Caco-2 (cell line): ENCODE data around the gene COL6A3. TPM values are rescaled to one million over a fixed set of nuclear protein-coding genes. Genes with fewer than 3 reads are reported as not detected.

ENCODE experiments used
- BruUV-seq: library from RNA; stranded (reverse); fragments of 400-500 nt; replicated peaks from 2 replicates; lab custom pipeline; 2021; lab: Mats Ljungman, UMichigan
- CTCF ChIA-PET: fragments of 300-600 bp; sonication (Branson Sonifier 250); formaldehyde crosslinking; loops from one replicate; lab custom pipeline; 2022; ENCODE audit warnings: antibody characterized with exemption; lab: Charles Lee
- POLR2A ChIA-PET: fragments of 300-600 bp; sonication (Branson Sonifier 250); formaldehyde crosslinking; loops from one replicate; lab custom pipeline; 2022; ENCODE audit warnings: antibody characterized with exemption; lab: Charles Lee
- DNase-seq, 2 experiments: peaks; one replicate each; pipeline versions ENCODE4 v3.0.0 to v3.0.0-alpha.2; 2020 to 2022
- H3K27me3 ChIP-seq: replicated peaks from 2 replicates; pipeline ENCODE4 v1.6.0; 2011; ENCODE audit warnings: low read length; ENCODE audit not compliant: control insufficient read depth, insufficient read depth
- H3K36me3 ChIP-seq: 2 replicates; pipeline ENCODE4 v1.5.1; 2011; ENCODE audit warnings: low read length; ENCODE audit not compliant: control insufficient read depth, insufficient read depth
- H3K4me1 ChIP-seq: fragments of 250-450 bp; sonication (Bioruptor Pico); 2 replicates; pipeline ENCODE4 v1.5.1; 2020; ENCODE audit warnings: mild to moderate bottlenecking
- H3K4me3 ChIP-seq: 2 replicates; pipeline ENCODE4 v1.5.1; 2011; ENCODE audit warnings: low read depth, mild to moderate bottlenecking, control low read depth, low read length
- H3K9me3 ChIP-seq: fragments of 250-450 bp; sonication (Bioruptor Pico); 2 replicates; pipeline ENCODE4 v1.5.1; 2020; ENCODE audit warnings: mild to moderate bottlenecking, moderate library complexity
- H3K27ac Mint-ChIP-seq: one replicate; pipeline ENCODE4 v1.8.0; 2022; ENCODE audit warnings: mixed read lengths; ENCODE audit not compliant: unreplicated experiment
- H3K27me3 Mint-ChIP-seq: one replicate; pipeline ENCODE4 v1.8.0; 2022; ENCODE audit warnings: mixed read lengths; ENCODE audit not compliant: insufficient read depth, unreplicated experiment
- H3K36me3 Mint-ChIP-seq: one replicate; pipeline ENCODE4 v1.8.0; 2022; ENCODE audit warnings: mild to moderate bottlenecking, mixed read lengths; ENCODE audit not compliant: insufficient read depth, unreplicated experiment
- H3K4me1 Mint-ChIP-seq: one replicate; pipeline ENCODE4 v1.8.0; 2022; ENCODE audit warnings: low read depth, mixed read lengths; ENCODE audit not compliant: unreplicated experiment
- H3K4me3 Mint-ChIP-seq: one replicate; pipeline ENCODE4 v1.8.0; 2022; ENCODE audit warnings: mild to moderate bottlenecking, moderate library complexity, mixed read lengths; ENCODE audit not compliant: unreplicated experiment
- H3K9me3 Mint-ChIP-seq: one replicate; pipeline ENCODE4 v1.8.0; 2022; ENCODE audit warnings: mixed read lengths; ENCODE audit not compliant: unreplicated experiment
- CTCF ChIP-seq, 2 experiments: fragments of 200-600 bp in 1 of 2; IDR thresholded peaks; 1 replicate in 1 of 2; 2 replicates in 1 of 2; pipeline versions ENCODE4 v1.5.1 to v1.8.0; 2011 to 2022; ENCODE audit warnings: antibody characterized with exemption in 1 of 2, control low read depth in 1 of 2, inconsistent platforms in 1 of 2, low read depth in 1 of 2, low read length in 1 of 2, mild to moderate bottlenecking in 1 of 2, moderate library complexity in 1 of 2; ENCODE audit not compliant: insufficient read depth in 1 of 2, severe bottlenecking in 1 of 2, unreplicated experiment in 1 of 2
- intact Hi-C: fragments of 100-400 bp; cut with micrococcal nuclease; formaldehyde crosslinking; loops from one replicate; pipeline ENCODE4 v1.10.0; 2022; ENCODE audit not compliant: unreplicated experiment
- total RNA-seq: library from RNA; stranded (reverse); gene quantifications from 2 replicates; pipeline ENCODE4 v1.2.3, GENCODE V29; 2022

COL6A3 gene
- total RNA-seq, 1 experiment from 2014 or later = 0.73 TPM

DNA sequence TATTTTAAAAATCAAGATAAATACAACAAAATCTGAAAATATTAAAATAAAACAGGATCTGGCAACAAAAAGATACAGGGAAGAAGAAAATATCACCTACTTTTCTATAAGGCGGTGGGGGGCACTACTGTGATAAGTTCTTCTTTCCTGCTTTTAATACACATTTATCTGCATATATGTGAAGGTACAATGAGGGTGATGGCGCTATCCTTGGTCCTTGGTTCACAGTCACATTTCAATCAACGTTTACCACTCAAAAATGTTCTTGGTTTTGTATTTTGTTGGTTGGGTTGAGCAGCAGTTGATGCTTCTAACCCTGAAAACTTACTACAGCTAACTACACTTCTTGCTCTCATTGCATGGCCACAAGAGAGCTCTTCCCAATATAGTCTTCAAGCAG is 112.4 kb downstream of the COL6A3 start:
- no peak for DNase-seq
- no peak for TF ChIP-seq CTCF (IDR thresholded peaks at IDR 0.05; ENCODE audit: insufficient read depth in 1 of 2, low read depth in 1 of 2, low read length in 1 of 2, severe bottlenecking in 1 of 2, unreplicated experiment in 1 of 2)
- CTCF ChIA-PET = no interaction called here
- no peaks in the 10 kb centered on the region for H3K27me3 Mint-ChIP-seq
- H3K36me3 Mint-ChIP-seq = no peaks in the 10 kb centered on the region
- Histone ChIP-seq H3K9me3 (no peaks in the 10 kb centered on the region), H3K36me3 (no peaks in the 10 kb centered on the region), H3K4me1 (peaks cover 6% of the 10 kb centered on the region; the same call in 1 of the 2 replicates), H3K4me3 (no peak overlapping the region), H3K27me3 (no peaks in the 10 kb centered on the region)
- H3K27ac Mint-ChIP-seq = no peak overlapping the region
- BruUV-seq = no TSS peak
- no peaks in the 10 kb centered on the region for H3K4me1 Mint-ChIP-seq
- H3K9me3 Mint-ChIP-seq = peaks cover 13% of the 10 kb centered on the region
- intact Hi-C loops = no loop called here
- POLR2A ChIA-PET = no interaction called here
- H3K4me3 Mint-ChIP-seq = no peak overlapping the region

DNA sequence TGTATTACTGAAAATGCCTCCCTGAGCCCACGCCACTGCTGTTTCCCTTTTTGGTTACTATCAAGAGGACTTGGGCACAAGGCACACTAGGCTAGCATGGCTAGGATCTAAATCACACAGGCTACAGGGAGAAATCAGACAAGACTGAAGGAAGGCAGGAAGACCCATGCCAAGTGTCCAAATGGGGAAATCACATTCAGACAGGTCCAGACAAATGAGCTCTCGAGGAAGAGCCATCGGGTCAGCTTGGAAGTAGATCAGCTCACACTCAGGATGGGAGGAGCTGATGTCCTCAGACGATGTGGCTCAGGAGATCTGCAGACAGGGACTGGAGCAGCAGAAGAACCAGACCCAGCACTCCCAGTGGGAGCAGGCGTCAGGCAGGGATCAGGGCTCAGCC is 113.2 kb downstream of the COL6A3 start:
- DNase-seq = no peak
- H3K4me1 ChIP-seq = peaks cover 6% of the 10 kb centered on the region; the same call in 1 of the 2 replicates
- H3K4me3 ChIP-seq = no peak overlapping the region
- H3K27ac Mint-ChIP-seq = no peak overlapping the region
- H3K27me3 ChIP-seq = no peaks in the 10 kb centered on the region
- intact Hi-C loops = no loop called here
- no peak for TF ChIP-seq CTCF (IDR thresholded peaks at IDR 0.05; ENCODE audit: insufficient read depth in 1 of 2, low read depth in 1 of 2, low read length in 1 of 2, severe bottlenecking in 1 of 2, unreplicated experiment in 1 of 2)
- no peak overlapping the region for H3K4me3 Mint-ChIP-seq
- peaks cover 13% of the 10 kb centered on the region for H3K9me3 Mint-ChIP-seq
- H3K4me1 Mint-ChIP-seq = no peaks in the 10 kb centered on the region
- POLR2A ChIA-PET = no interaction called here
- H3K36me3 ChIP-seq = no peaks in the 10 kb centered on the region
- H3K9me3 ChIP-seq = no peaks in the 10 kb centered on the region
- H3K27me3 Mint-ChIP-seq = no peaks in the 10 kb centered on the region
- CTCF ChIA-PET = no interaction called here
- no TSS peak for BruUV-seq
- H3K36me3 Mint-ChIP-seq = no peaks in the 10 kb centered on the region

DNA sequence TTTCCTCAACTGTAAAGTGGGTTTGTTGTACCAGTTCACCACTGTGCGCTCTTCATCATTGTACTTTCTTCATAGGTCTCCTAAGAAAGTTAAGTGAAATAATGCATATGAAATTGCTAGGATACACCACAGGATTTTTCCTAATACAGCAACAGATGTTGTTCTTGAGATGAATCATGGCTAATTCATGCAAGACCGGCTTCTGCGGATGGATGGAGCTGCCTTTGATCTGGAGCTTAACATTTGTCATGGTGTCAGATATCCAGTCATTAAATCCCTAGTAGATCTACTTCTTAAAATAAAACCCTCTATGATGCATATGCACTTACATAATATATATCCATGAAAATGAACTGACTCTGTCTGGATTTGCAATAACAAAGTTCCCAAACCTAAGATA is 114.1 kb downstream of the COL6A3 start:
- no peak overlapping the region for H3K4me3 ChIP-seq
- no peaks in the 10 kb centered on the region for H3K9me3 ChIP-seq
- no peaks in the 10 kb centered on the region for H3K36me3 ChIP-seq
- Mint-ChIP-seq H3K36me3 (no peaks in the 10 kb centered on the region), H3K27me3 (no peaks in the 10 kb centered on the region), H3K4me1 (no peaks in the 10 kb centered on the region), H3K27ac (no peak overlapping the region), H3K4me3 (no peak overlapping the region), H3K9me3 (peaks cover 11% of the 10 kb centered on the region)
- no peak for TF ChIP-seq CTCF (IDR thresholded peaks at IDR 0.05; ENCODE audit: insufficient read depth in 1 of 2, low read depth in 1 of 2, low read length in 1 of 2, severe bottlenecking in 1 of 2, unreplicated experiment in 1 of 2)
- no peaks in the 10 kb centered on the region for H3K27me3 ChIP-seq
- no peak for DNase-seq
- intact Hi-C loops = no loop called here
- CTCF ChIA-PET = no interaction called here
- BruUV-seq = no TSS peak
- POLR2A ChIA-PET = no interaction called here
- H3K4me1 ChIP-seq = peaks cover 6% of the 10 kb centered on the region; the same call in 1 of the 2 replicates
